ENCODE data around the gene OTUD4.
A peak's percentile ranks its signal among the peaks of the same experiment; 100 is the strongest.

OTUD4 gene

GRCh38 chr4:145125396-145125795 is 55.0 kb downstream of the OTUD4 start:
- Mint-ChIP-seq H3K4me1 (ENCODE audit: low read depth) (peaks cover 14% of the 10 kb centered on the region), H3K27me3 (no peaks in the 10 kb centered on the region), H3K27ac (no peak overlapping the region), H3K36me3 (peaks cover 14% of the 10 kb centered on the region), H3K9me3 (ENCODE audit: low read depth) (no peaks in the 10 kb centered on the region), H3K4me3 (no peak overlapping the region)

GRCh38 chr4:145108128-145108527 is 72.3 kb downstream of the OTUD4 start:
- H3K27me3 Mint-ChIP-seq = no peaks in the 10 kb centered on the region
- H3K36me3 Mint-ChIP-seq = peaks cover 8% of the 10 kb centered on the region
- no peak overlapping the region for H3K4me3 Mint-ChIP-seq
- peak overlapping the region; percentile 16 for H3K27ac Mint-ChIP-seq
- H3K4me1 Mint-ChIP-seq (ENCODE audit: low read depth) = peaks cover 28% of the 10 kb centered on the region
- H3K9me3 Mint-ChIP-seq (ENCODE audit: low read depth) = no peaks in the 10 kb centered on the region

- Mint-ChIP-seq H3K4me3 (no peak overlapping the region), H3K9me3 (ENCODE audit: low read depth) (no peaks in the 10 kb centered on the region), H3K27me3 (no peaks in the 10 kb centered on the region), H3K27ac (no peak overlapping the region), H3K36me3 (peaks cover 6% of the 10 kb centered on the region), H3K4me1 (ENCODE audit: low read depth) (peaks cover 21% of the 10 kb centered on the region)
These were observed 73.3 kb downstream of the OTUD4 start for GRCh38 chr4:145107126-145107525.

GRCh38 chr4:145103496-145103895 is 76.9 kb downstream of the OTUD4 start:
- no peaks in the 10 kb centered on the region for H3K9me3 Mint-ChIP-seq (ENCODE audit: low read depth)
- peaks cover 30% of the 10 kb centered on the region for H3K4me1 Mint-ChIP-seq (ENCODE audit: low read depth)
- peaks cover 14% of the 10 kb centered on the region for H3K36me3 Mint-ChIP-seq
- H3K4me3 Mint-ChIP-seq = peak overlapping the region; percentile 32
- H3K27me3 Mint-ChIP-seq = no peaks in the 10 kb centered on the region
- no peak overlapping the region for H3K27ac Mint-ChIP-seq

GRCh38 chr4:145102619-145103018 is 77.8 kb downstream of the OTUD4 start:
- H3K27ac Mint-ChIP-seq = no peak overlapping the region

GRCh38 chr4:145101091-145101490 is 79.3 kb downstream of the OTUD4 start:
- H3K4me1 Mint-ChIP-seq (ENCODE audit: low read depth) = peaks cover 31% of the 10 kb centered on the region
- no peaks in the 10 kb centered on the region for H3K9me3 Mint-ChIP-seq (ENCODE audit: low read depth)
- H3K27ac Mint-ChIP-seq = no peak overlapping the region
- H3K4me3 Mint-ChIP-seq = no peak overlapping the region
- no peaks in the 10 kb centered on the region for H3K27me3 Mint-ChIP-seq
- H3K36me3 Mint-ChIP-seq = peaks cover 11% of the 10 kb centered on the region

More at GRCh38 chr4:145102619-145103018, 77.8 kb downstream of the OTUD4 start:
- Mint-ChIP-seq H3K4me1 (ENCODE audit: low read depth) (peaks cover 30% of the 10 kb centered on the region), H3K9me3 (ENCODE audit: low read depth) (no peaks in the 10 kb centered on the region), H3K4me3 (no peak overlapping the region), H3K27me3 (no peaks in the 10 kb centered on the region), H3K36me3 (peaks cover 11% of the 10 kb centered on the region)

GRCh38 chr4:145099653-145100052 is 80.7 kb downstream of the OTUD4 start:
- no peaks in the 10 kb centered on the region for H3K27me3 Mint-ChIP-seq
- no peak overlapping the region for H3K4me3 Mint-ChIP-seq
- H3K4me1 Mint-ChIP-seq (ENCODE audit: low read depth) = peaks cover 37% of the 10 kb centered on the region
- peak overlapping the region; percentile 100 for H3K27ac Mint-ChIP-seq
- no peaks in the 10 kb centered on the region for H3K9me3 Mint-ChIP-seq (ENCODE audit: low read depth)
- H3K36me3 Mint-ChIP-seq = peaks cover 19% of the 10 kb centered on the region

- H3K36me3 Mint-ChIP-seq = peaks cover 27% of the 10 kb centered on the region
- H3K4me3 Mint-ChIP-seq = no peak overlapping the region
- H3K27me3 Mint-ChIP-seq = no peaks in the 10 kb centered on the region
- H3K4me1 Mint-ChIP-seq (ENCODE audit: low read depth) = peaks cover 34% of the 10 kb centered on the region
- no peaks in the 10 kb centered on the region for H3K9me3 Mint-ChIP-seq (ENCODE audit: low read depth)
- H3K27ac Mint-ChIP-seq = peak overlapping the region; percentile 100
These were observed 81.7 kb downstream of the OTUD4 start for GRCh38 chr4:145098675-145099037.

GRCh38 chr4:145097821-145098674 is 82.3 kb downstream of the OTUD4 start, which contains the start of the genes ABCE1 and ANAPC10:
Gene ABCE1, plus strand, starts transcription at chr4:145098311. Its CDS starts 6,102 bp downstream, at chr4:145104413.
Gene ANAPC10, minus strand, starts transcription at chr4:145098196. Its CDS starts 2,097 bp downstream, at chr4:145096099.
- H3K4me3 Mint-ChIP-seq = no peak within 1 kb of the TSS
- peaks cover 33% of the 10 kb centered on the region for H3K36me3 Mint-ChIP-seq
- H3K27ac Mint-ChIP-seq = peak within 1 kb of the TSS; percentile 100
- no peaks in the 10 kb centered on the region for H3K27me3 Mint-ChIP-seq
- H3K4me1 Mint-ChIP-seq (ENCODE audit: low read depth) = peaks cover 32% of the 10 kb centered on the region
- H3K9me3 Mint-ChIP-seq (ENCODE audit: low read depth) = no peaks in the 10 kb centered on the region

GRCh38 chr4:145097331-145097820 is 83.0 kb downstream of the OTUD4 start:
- H3K27me3 Mint-ChIP-seq = no peaks in the 10 kb centered on the region
- no peaks in the 10 kb centered on the region for H3K9me3 Mint-ChIP-seq (ENCODE audit: low read depth)
- H3K36me3 Mint-ChIP-seq = peaks cover 35% of the 10 kb centered on the region
- H3K4me1 Mint-ChIP-seq (ENCODE audit: low read depth) = peaks cover 34% of the 10 kb centered on the region
- H3K27ac Mint-ChIP-seq = peak overlapping the region; percentile 100
- H3K4me3 Mint-ChIP-seq = no peak overlapping the region

- Mint-ChIP-seq H3K27me3 (no peaks in the 10 kb centered on the region), H3K4me1 (ENCODE audit: low read depth) (peaks cover 32% of the 10 kb centered on the region), H3K27ac (no peak overlapping the region), H3K36me3 (peaks cover 36% of the 10 kb centered on the region), H3K9me3 (ENCODE audit: low read depth) (no peaks in the 10 kb centered on the region), H3K4me3 (no peak overlapping the region)
These were observed 86.8 kb downstream of the OTUD4 start for GRCh38 chr4:145093638-145094037.

GRCh38 chr4:145090380-145090779 is 90.0 kb downstream of the OTUD4 start:
- H3K27me3 Mint-ChIP-seq = no peaks in the 10 kb centered on the region

GRCh38 chr4:145083891-145084605 is 96.3 kb downstream of the OTUD4 start:
- peaks cover 22% of the 10 kb centered on the region for H3K4me1 Mint-ChIP-seq (ENCODE audit: low read depth)
- H3K36me3 Mint-ChIP-seq = peaks cover 18% of the 10 kb centered on the region
- no peaks in the 10 kb centered on the region for H3K9me3 Mint-ChIP-seq (ENCODE audit: low read depth)
- no peak overlapping the region for H3K4me3 Mint-ChIP-seq
- no peaks in the 10 kb centered on the region for H3K27me3 Mint-ChIP-seq
- H3K27ac Mint-ChIP-seq = no peak overlapping the region

More at GRCh38 chr4:145090380-145090779, 90.0 kb downstream of the OTUD4 start:
- H3K36me3 Mint-ChIP-seq = peaks cover 46% of the 10 kb centered on the region
- no peak overlapping the region for H3K4me3 Mint-ChIP-seq
- H3K4me1 Mint-ChIP-seq (ENCODE audit: low read depth) = peaks cover 25% of the 10 kb centered on the region
- no peaks in the 10 kb centered on the region for H3K9me3 Mint-ChIP-seq (ENCODE audit: low read depth)
- H3K27ac Mint-ChIP-seq = no peak overlapping the region

Data from activated naive CD8-positive, alpha-beta T cell (primary cell).